ENCODE data around the gene ATP2C2. TPM values are rescaled to one million over a fixed set of nuclear protein-coding genes. Genes with fewer than 3 reads are reported as not detected.

Gene ATP2C2
- total and polyA plus RNA-seq, 2 of the 8 experiments (the other 6 are each of a cell fraction or from before 2014, with no cell fraction given) = 1.2 to 2.8 TPM

GRCh38 chr16:84463221-84463620, 94.9 kb downstream of the ATP2C2 start (continued):
- TF ChIP-seq CHD7 (IDR thresholded peaks at IDR 0.05; ENCODE audit: insufficient replicate concordance, low read length) (no peak), SRF (IDR thresholded peaks at IDR 0.05; ENCODE audit: low read depth, low read length) (no peak), RFX5 (IDR thresholded peaks at IDR 0.05; ENCODE audit: borderline replicate concordance, low read depth, low read length) (no peak), FOSL1 (IDR thresholded peaks at IDR 0.05; ENCODE audit: insufficient read depth, low read depth, low read length) (no peak), GTF2F1 (IDR thresholded peaks at IDR 0.05; ENCODE audit: borderline replicate concordance, low read depth, low read length) (no peak), CBX5 (IDR thresholded peaks at IDR 0.05; ENCODE audit: low read depth, low read length) (no peak), POLR2A (IDR thresholded peaks at IDR 0.05; ENCODE audit: control extremely low read depth in 1 of 2, low read depth in 2 of 2, low read length in 2 of 2) (no peak), SUZ12 (IDR thresholded peaks at IDR 0.05; ENCODE audit: low read length) (no peak), SIX5 (IDR thresholded peaks at IDR 0.05; ENCODE audit: low read depth, low read length) (no peak), EGR1 (IDR thresholded peaks at IDR 0.05; ENCODE audit: borderline replicate concordance, low read depth, low read length) (no peak), NRF1 (IDR thresholded peaks at IDR 0.05; ENCODE audit: low read depth, low read length) (no peak), MAFK (IDR thresholded peaks at IDR 0.05; ENCODE audit: low read depth, low read length) (no peak), RNF2 (IDR thresholded peaks at IDR 0.05; ENCODE audit: borderline replicate concordance, low read depth, low read length, missing control alignments, poor library complexity, severe bottlenecking) (no peak)

All from H1 (cell line).